22Rv1 (cell line): Measurements from ENCODE around the gene NCOR2.

Source experiments
- CTCF ChIP-seq: fragments of 450-650 bp; IDR thresholded peaks from 2 replicates; pipeline ENCODE4 v1.5.1; 2017; ENCODE audit warnings: mild to moderate bottlenecking
- ZFX ChIP-seq: fragments of 450-650 bp; IDR thresholded peaks from 2 replicates; pipeline ENCODE4 v1.6.1; 2017; ENCODE audit warnings: antibody characterized with exemption, borderline replicate concordance

- TF ChIP-seq CTCF: no peak
- no peak for TF ChIP-seq ZFX
These were observed 37.9 kb upstream of the NCOR2 start for GRCh38 chr12:124605150-124605882.
